SW480 (cell line): ENCODE results near the gene ATG101.

Experiments used
- DNase-seq: peaks from one replicate; pipeline ENCODE4 v3.0.0-alpha.2; 2016; ENCODE audit warnings: low spot score

ATG101 gene

DNA sequence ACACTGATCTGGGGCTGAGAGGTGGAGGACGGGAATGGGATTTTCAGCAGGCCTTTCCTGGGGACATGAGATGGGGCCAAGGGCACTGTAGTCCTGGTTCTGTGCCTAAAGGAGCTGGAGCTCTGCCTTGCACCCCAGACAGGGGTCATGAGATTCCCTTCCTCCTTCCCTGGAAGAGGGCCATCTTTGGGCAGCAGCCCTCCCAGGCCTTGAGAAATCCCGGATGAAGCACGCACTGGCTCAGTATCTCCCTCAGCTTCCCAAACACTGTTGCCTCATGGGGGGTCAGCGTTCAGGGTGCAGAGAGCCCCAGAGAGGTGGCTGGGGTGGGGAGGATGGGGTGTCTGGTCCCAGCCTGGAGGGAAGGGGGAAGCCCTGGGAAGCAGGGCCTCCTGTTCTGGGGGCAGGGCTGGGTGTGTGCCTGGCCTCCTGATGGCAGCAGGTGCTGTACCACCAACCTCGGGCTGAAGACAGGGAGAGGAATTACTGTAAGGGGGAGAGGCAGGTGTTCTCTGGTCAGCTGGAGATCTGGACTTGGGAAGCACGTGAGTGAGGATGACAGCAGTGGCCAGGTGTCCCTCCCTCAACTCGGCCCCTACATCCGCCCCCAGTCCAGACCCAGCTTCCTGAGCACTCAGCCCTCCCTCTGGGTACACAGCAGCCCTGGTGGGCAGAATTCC, 26.9 kb upstream of the ATG101 start:
- no peak for DNase-seq

GRCh38 chr12:52043386-52044212, 26.2 kb upstream of the ATG101 start:
- DNase-seq, result no peak

DNA sequence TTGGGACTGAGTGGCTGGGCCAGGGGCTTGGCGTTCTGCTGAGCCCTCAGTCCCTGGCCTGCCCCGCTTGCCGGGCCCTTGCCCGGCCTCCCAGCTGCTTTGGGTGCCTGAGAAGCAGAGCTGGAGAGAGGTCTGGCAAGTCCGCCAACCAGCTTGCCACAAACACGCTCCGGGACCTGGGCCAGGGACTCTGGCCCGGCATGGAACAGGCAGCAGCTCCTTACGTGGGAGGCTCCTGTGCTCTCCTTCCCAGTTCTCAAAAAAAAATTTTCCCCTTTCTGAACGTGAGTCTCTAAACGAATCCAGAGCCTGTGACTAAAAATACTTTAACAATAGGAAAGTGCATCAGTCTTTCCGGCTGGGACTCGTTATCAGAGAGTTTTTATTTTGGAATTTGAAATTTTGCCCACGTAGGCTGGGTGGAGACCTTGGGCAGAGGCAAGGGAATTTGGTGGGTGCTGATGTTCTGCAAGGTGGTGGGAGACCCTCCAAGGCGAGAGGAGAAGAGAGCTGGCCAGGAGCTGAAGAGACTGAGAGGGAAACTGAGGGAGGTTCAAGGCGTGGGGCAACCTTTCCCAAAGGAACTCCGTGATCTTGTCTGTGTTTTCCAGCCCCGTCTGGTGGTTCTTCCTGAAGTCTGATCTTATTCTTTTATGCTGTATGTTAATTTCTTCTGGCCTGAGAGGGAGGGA, 25.3 kb upstream of the ATG101 start:
- DNase-seq, result no peak

GRCh38 chr12:52045794-52046199, 24.0 kb upstream of the ATG101 start:
- no peak for DNase-seq

GRCh38 chr12:52046859-52047258, 22.9 kb upstream of the ATG101 start:
- DNase-seq, result no peak

DNA sequence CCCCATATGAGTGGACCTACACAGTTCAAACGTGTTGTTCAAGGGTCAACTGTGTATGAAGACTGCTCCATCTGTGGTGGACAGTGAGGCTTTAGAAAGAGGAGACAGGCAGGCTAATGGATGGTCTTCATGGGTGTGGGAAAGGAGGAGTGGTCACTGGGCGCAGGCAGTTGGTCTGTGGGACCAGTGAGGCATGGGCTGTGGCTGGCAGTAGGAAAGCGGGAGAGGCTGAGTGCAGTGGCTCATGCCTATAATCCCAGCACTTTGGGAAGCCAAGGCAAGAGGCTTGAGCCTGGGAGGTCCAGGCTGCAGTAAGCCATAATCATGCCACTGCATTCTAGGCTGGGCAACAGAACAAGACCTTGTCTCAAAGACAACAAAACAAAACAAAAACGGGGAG, 20.5 kb upstream of the ATG101 start:
- no peak for DNase-seq

GRCh38 chr12:52049688-52050087, 20.1 kb upstream of the ATG101 start:
- DNase-seq, result no peak

- DNase-seq, result peak; percentile 24
Measured at GRCh38 chr12:52050116-52050757, 19.5 kb upstream of the ATG101 start.

GRCh38 chr12:52050758-52051541, 18.8 kb upstream of the ATG101 start, which contains the start of gene NR4A1:
Gene NR4A1, plus strand, starts transcription at chr12:52051442. Its CDS starts 2,887 bp downstream, at chr12:52054329.
- peak; percentile 86 for DNase-seq

- peak; percentile 39 for DNase-seq
Measured at GRCh38 chr12:52052468-52053186, 17.2 kb upstream of the ATG101 start.

GRCh38 chr12:52053536-52054209, 16.1 kb upstream of the ATG101 start:
- no peak for DNase-seq

- DNase-seq, result no peak
Measured at GRCh38 chr12:52054231-52054832, 15.4 kb upstream of the ATG101 start.

DNA sequence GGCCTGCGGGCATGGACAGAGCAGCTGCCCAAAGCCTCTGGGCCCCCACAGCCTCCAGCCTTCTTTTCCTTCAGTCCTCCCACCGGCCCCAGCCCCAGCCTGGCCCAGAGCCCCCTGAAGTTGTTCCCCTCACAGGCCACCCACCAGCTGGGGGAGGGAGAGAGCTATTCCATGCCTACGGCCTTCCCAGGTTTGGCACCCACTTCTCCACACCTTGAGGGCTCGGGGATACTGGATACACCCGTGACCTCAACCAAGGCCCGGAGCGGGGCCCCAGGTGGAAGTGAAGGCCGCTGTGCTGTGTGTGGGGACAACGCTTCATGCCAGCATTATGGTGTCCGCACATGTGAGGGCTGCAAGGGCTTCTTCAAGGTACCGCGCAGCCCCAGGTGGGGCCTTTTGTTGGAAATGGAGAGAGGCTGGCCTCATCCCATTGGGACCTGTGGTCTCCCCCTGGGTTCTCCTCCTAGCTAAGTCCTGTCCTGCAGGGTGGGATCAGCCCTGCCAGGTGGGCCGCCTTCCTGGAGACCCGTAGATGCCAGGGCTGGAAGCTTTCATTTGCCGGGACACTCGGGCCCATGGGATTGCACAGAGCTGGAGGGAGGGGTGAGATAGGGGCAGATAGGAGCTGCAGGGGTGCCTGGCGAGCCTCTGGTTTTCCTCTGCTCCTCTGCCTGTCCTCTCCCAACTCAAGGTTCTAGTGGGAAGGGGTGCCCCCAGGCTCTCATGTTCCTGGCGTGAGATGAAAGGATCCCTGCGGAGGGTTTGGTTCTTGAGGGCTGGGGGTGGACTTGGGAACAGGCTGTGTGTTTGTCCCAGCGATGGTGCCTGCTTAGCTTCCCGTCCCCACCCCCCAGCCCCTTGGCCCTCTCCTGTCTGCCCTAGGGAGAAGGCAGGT, 14.7 kb upstream of the ATG101 start:
- DNase-seq, result no peak

GRCh38 chr12:52055731-52056711, 13.8 kb upstream of the ATG101 start:
- DNase-seq, result no peak

- no peak for DNase-seq
Measured at GRCh38 chr12:52056801-52057637, 12.8 kb upstream of the ATG101 start.
